MM.1S (cell line): Measurements from ENCODE around the gene BCAS2.

ENCODE experiments used
- DNase-seq: peaks from one replicate; pipeline ENCODE4 v3.0.0-alpha.2; 2015
- H2AFZ ChIP-seq: fragments of 300-600 bp; sonication (generic); 2 replicates; pipeline ENCODE4 v1.6.0; 2016; ENCODE audit warnings: antibody characterized with exemption, low read length
- H3F3A ChIP-seq: fragments of 300-600 bp; sonication (generic); 2 replicates; pipeline ENCODE4 v1.6.1; 2016; ENCODE audit warnings: mild to moderate bottlenecking, antibody characterized with exemption, low read length, moderate library complexity, mixed read lengths; ENCODE audit not compliant: insufficient read depth
- H3K27ac ChIP-seq: fragments of 300-600 bp; sonication (generic); 2 replicates; pipeline ENCODE4 v1.5.1; 2016; ENCODE audit warnings: mild to moderate bottlenecking, low read length
- H3K27me3 ChIP-seq: fragments of 300-600 bp; sonication (generic); replicated peaks from 2 replicates; pipeline ENCODE4 v1.6.0; 2016; ENCODE audit warnings: low read length; ENCODE audit not compliant: insufficient read depth
- H3K36me3 ChIP-seq: fragments of 300-600 bp; sonication (generic); replicated peaks from 2 replicates; pipeline ENCODE4 v1.6.1; 2016; ENCODE audit warnings: mild to moderate bottlenecking, low read length, mixed read lengths; ENCODE audit not compliant: insufficient read depth
- H3K4me1 ChIP-seq: fragments of 300-600 bp; sonication (generic); 2 replicates; pipeline ENCODE4 v1.6.1; 2016; ENCODE audit warnings: low read length, mixed read lengths
- H3K4me2 ChIP-seq: fragments of 300-600 bp; sonication (generic); 2 replicates; pipeline ENCODE4 v1.6.0; 2016; ENCODE audit warnings: low read depth, low read length
- H3K4me3 ChIP-seq: fragments of 300-600 bp; sonication (generic); 2 replicates; pipeline ENCODE4 v1.5.1; 2016; ENCODE audit warnings: low read length, mixed read lengths
- H3K79me2 ChIP-seq: fragments of 300-600 bp; sonication (generic); 2 replicates; pipeline ENCODE4 v1.6.1; 2016; ENCODE audit warnings: mixed run types, low read length, mixed read lengths
- H3K9ac ChIP-seq: fragments of 300-600 bp; sonication (generic); 2 replicates; pipeline ENCODE4 v1.6.1; 2016; ENCODE audit warnings: low read length, mixed read lengths
- H3K9me2 ChIP-seq: fragments of 300-600 bp; sonication (generic); replicated peaks from 2 replicates; pipeline ENCODE4 v1.6.1; 2016; ENCODE audit warnings: mild to moderate bottlenecking, low read length, mixed read lengths; ENCODE audit not compliant: insufficient read depth
- H3K9me3 ChIP-seq: fragments of 300-600 bp; sonication (generic); replicated peaks from 2 replicates; pipeline ENCODE4 v1.6.1; 2016; ENCODE audit warnings: mild to moderate bottlenecking, low read length, mixed read lengths; ENCODE audit not compliant: insufficient read depth
- H4K20me1 ChIP-seq: fragments of 300-600 bp; sonication (generic); 2 replicates; pipeline ENCODE4 v1.6.1; 2016; ENCODE audit warnings: mild to moderate bottlenecking, low read length, moderate library complexity, mixed read lengths; ENCODE audit not compliant: insufficient read depth
- EZH2 ChIP-seq: fragments of 300-600 bp; sonication (generic); optimal IDR thresholded peaks from 2 replicates; pipeline ENCODE3; 2017; ENCODE audit warnings: low read depth, mild to moderate bottlenecking, antibody characterized with exemption, low read length, mixed read lengths
- EZH2phosphoT487 ChIP-seq: fragments of 300-600 bp; sonication (generic); IDR thresholded peaks from 2 replicates; pipeline ENCODE4 v1.6.1; 2018; ENCODE audit warnings: antibody characterized with exemption, low read length
- TF ChIP-seq, protein P1 (sequence below): fragments of 300-600 bp; sonication (generic); IDR thresholded peaks from 2 replicates; pipeline ENCODE4 v1.5.1; 2016; ENCODE audit warnings: antibody characterized with exemption, low read length, mixed read lengths

BCAS2 gene

DNA sequence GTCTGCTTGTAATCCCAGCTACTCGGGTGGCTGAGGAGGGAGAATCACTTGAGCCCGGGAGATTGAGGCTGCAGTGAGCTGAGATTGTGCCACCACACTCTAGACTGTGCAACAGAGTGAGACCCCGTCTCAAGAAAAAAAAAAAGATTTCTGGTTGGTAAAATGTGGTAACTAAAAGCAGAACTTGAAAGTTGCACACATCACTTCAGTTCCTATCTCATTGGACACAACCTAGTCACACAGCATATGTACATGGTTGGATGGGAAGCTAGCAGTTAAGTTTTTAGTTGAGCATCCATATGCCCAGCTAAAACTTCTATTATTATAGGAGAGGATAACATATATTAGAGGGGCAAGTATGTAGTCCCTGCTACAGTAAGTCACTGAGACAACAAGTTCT, 22.1 kb downstream of the BCAS2 start:
- Histone ChIP-seq H3F3A (no peaks in the 10 kb centered on the region), H3K79me2 (no peaks in the 10 kb centered on the region), H3K9ac (no peak overlapping the region), H2AFZ (no peak overlapping the region), H4K20me1 (no peaks in the 10 kb centered on the region), H3K27ac (no peak overlapping the region), H3K36me3 (no peaks in the 10 kb centered on the region), H3K9me3 (no peaks in the 10 kb centered on the region), H3K4me2 (no peak overlapping the region), H3K4me1 (peaks cover 9% of the 10 kb centered on the region; the same call in 1 of the 2 replicates), H3K27me3 (no peaks in the 10 kb centered on the region), H3K4me3 (no peak overlapping the region), H3K9me2 (no peaks in the 10 kb centered on the region)
- TF ChIP-seq, protein P1, sequence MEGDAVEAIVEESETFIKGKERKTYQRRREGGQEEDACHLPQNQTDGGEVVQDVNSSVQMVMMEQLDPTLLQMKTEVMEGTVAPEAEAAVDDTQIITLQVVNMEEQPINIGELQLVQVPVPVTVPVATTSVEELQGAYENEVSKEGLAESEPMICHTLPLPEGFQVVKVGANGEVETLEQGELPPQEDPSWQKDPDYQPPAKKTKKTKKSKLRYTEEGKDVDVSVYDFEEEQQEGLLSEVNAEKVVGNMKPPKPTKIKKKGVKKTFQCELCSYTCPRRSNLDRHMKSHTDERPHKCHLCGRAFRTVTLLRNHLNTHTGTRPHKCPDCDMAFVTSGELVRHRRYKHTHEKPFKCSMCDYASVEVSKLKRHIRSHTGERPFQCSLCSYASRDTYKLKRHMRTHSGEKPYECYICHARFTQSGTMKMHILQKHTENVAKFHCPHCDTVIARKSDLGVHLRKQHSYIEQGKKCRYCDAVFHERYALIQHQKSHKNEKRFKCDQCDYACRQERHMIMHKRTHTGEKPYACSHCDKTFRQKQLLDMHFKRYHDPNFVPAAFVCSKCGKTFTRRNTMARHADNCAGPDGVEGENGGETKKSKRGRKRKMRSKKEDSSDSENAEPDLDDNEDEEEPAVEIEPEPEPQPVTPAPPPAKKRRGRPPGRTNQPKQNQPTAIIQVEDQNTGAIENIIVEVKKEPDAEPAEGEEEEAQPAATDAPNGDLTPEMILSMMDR, result no peak
- TF ChIP-seq EZH2 (no peak), EZH2phosphoT487 (no peak)
- no peak for DNase-seq

DNA sequence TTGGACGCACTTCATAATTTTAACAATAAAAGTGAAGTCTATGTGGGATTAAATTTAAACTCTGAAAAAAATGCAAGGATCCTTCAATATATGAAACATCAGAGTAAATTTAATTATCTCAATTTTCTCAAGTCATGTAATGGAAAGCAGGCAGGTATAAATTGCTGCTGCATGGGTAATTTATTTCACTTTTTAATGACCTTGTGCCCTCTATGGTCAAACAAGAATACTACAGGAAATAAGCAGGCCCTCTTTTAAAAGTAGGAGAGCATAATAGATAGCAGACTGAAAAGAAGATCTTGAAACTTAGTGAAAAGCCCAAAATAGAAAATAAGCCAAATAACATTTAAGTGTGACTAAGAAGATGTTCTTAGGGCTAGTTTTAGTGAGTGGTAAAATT, 22.9 kb downstream of the BCAS2 start:
- H3K9me3 ChIP-seq, result no peaks in the 10 kb centered on the region
- H3K36me3 ChIP-seq, result no peaks in the 10 kb centered on the region
- H3K4me1 ChIP-seq, result peaks cover 9% of the 10 kb centered on the region; the same call in 1 of the 2 replicates
- no peak for DNase-seq
- no peaks in the 10 kb centered on the region for H3K27me3 ChIP-seq
- H3F3A ChIP-seq, result no peaks in the 10 kb centered on the region
- H3K4me3 ChIP-seq, result no peak overlapping the region
- TF ChIP-seq EZH2, result no peak
- TF ChIP-seq, protein P1, result peak; percentile 29
- no peak overlapping the region for H3K9ac ChIP-seq
- H2AFZ ChIP-seq, result no peak overlapping the region
- H3K27ac ChIP-seq, result no peak overlapping the region
- H3K9me2 ChIP-seq, result no peaks in the 10 kb centered on the region
- no peaks in the 10 kb centered on the region for H4K20me1 ChIP-seq
- H3K4me2 ChIP-seq, result no peak overlapping the region
- H3K79me2 ChIP-seq, result no peaks in the 10 kb centered on the region

DNA sequence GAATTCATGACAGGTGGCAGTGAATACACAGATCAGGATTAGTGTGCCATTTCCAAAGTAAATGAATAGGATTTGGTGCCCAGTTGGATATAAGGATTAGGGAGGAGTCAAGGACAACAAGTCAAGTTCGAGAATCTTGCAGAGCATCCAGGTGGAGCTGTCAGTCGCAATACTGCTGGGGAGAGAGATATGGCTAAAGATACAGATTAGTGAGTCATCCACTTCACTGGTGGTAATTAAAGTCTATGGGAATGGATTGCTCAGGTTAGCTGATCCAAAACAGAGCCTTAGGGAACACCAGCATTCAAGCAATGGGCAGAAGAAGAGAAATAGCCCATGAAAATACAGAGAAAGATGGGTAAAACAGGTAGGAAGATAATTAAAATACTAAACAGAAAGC, 26.8 kb downstream of the BCAS2 start:
- Histone ChIP-seq H3K79me2 (no peaks in the 10 kb centered on the region), H3F3A (no peaks in the 10 kb centered on the region), H3K4me2 (no peak overlapping the region), H3K9me2 (no peaks in the 10 kb centered on the region), H3K27ac (no peak overlapping the region), H3K9ac (no peak overlapping the region), H3K27me3 (no peaks in the 10 kb centered on the region), H4K20me1 (no peaks in the 10 kb centered on the region), H3K4me1 (no peaks in the 10 kb centered on the region), H3K9me3 (no peaks in the 10 kb centered on the region), H2AFZ (no peak overlapping the region), H3K4me3 (no peak overlapping the region), H3K36me3 (no peaks in the 10 kb centered on the region)
- no peak for DNase-seq
- TF ChIP-seq, protein P1, result no peak
- no peak for TF ChIP-seq EZH2phosphoT487
- TF ChIP-seq EZH2, result no peak
